ENCODE results near the gene JMJD6. TPM values are rescaled to one million over a fixed set of nuclear protein-coding genes. Genes with fewer than 3 reads are reported as not detected.

Gene JMJD6
- 24.2 and 37.0 TPM in 2 replicates for total RNA-seq

GRCh38 chr17:76726231-76726775, at the start of gene JMJD6:
Gene JMJD6 (minus strand): TSS chr17:76726606. CDS start chr17:76726475, 131 bp downstream.

GRCh38 chr17:76737676-76738467, 11.5 kb upstream of the JMJD6 start, which contains the start of gene MFSD11:
Gene MFSD11 (plus strand): TSS chr17:76738119. CDS start chr17:76738353, 234 bp downstream.

GRCh38 chr17:76737082-76737675, 10.8 kb upstream of the JMJD6 start, which contains the start of gene SRSF2:
Gene SRSF2 (minus strand): TSS chr17:76737331. CDS start chr17:76737160, 171 bp downstream.

GRCh38 chr17:76726776-76727718, 641 bp upstream of the JMJD6 start, which contains the start of gene METTL23:
Gene METTL23 (plus strand): TSS chr17:76726839. CDS start chr17:76729711, 2,872 bp downstream.

GRCh38 chr17:76710863-76711611, 15.4 kb downstream of the JMJD6 start, which contains the start of gene MXRA7:
Gene MXRA7 (minus strand): TSS chr17:76710965. CDS start chr17:76710946, 19 bp downstream.

Small RNA genes lying within 50 kb of the gene (small RNA-seq; reads per million reads assigned to genes)
- not detected for gene AC005837.3 (ENCODE audit: low replicate concordance)
- gene RF02271 (ENCODE audit: low replicate concordance), result not detected
- gene RNU6-97P (ENCODE audit: low replicate concordance), result not detected
- 0.29 reads per million for gene RNY4P36 (ENCODE audit: low replicate concordance)

Other genes with a start within 250 kb of the JMJD6 start
- gene RHBDF2, start 225.2 kb downstream of the JMJD6 start, total RNA-seq, result 34.4 and 40.2 TPM in 2 replicates
- gene CYGB, start 188.9 kb downstream of the JMJD6 start, total RNA-seq, result 73.5 and 104 TPM in 2 replicates
- gene PRCD, start 186.6 kb downstream of the JMJD6 start, total RNA-seq, result 3.5 and 4.3 TPM in 2 replicates
- 1.3 and 2.6 TPM in 2 replicates for gene ST6GALNAC2, start 140.7 kb downstream of the JMJD6 start, total RNA-seq
- not detected in 2 replicates for gene ST6GALNAC1, start 82.8 kb downstream of the JMJD6 start, total RNA-seq
- gene MXRA7, start 15.6 kb downstream of the JMJD6 start, total RNA-seq, result 194 and 211 TPM in 2 replicates
- gene METTL23, start 233 bp upstream of the JMJD6 start, total RNA-seq, result 17.7 and 25.5 TPM in 2 replicates
- gene SRSF2, start 10.7 kb upstream of the JMJD6 start, total RNA-seq, result 122 and 305 TPM in 2 replicates
- 28.9 and 56.1 TPM in 2 replicates for gene MFSD11, start 11.5 kb upstream of the JMJD6 start, total RNA-seq
- 0.22 and 0.86 TPM in 2 replicates for gene MGAT5B, start 141.8 kb upstream of the JMJD6 start, total RNA-seq

All from placental pericyte (primary cell).